HL-60 (cell line): ENCODE results near the gene PRELP.
"Not testable (repeated sequence)": the region's sequence is repeated elsewhere in the genome, so short reads cannot be mapped to it uniquely, and the experiment has no call there.

Experiments used
- DNase-seq, 2 experiments: peaks; one replicate each; pipeline ENCODE4 v3.0.0-alpha.2; 2010 to 2020; ENCODE audit warnings: low read depth in 1 of 2, low spot score in 1 of 2
- H3K27ac ChIP-seq: fragments of 250-450 bp; sonication (Bioruptor Pico); replicated peaks from 2 replicates; pipeline ENCODE4 v1.5.1; 2020; ENCODE audit warnings: mild to moderate bottlenecking, moderate library complexity
- H3K27me3 ChIP-seq: fragments of 250-450 bp; sonication (Bioruptor Pico); 2 replicates; pipeline ENCODE4 v1.5.1; 2021; ENCODE audit warnings: mild to moderate bottlenecking, moderate library complexity; ENCODE audit not compliant: insufficient read depth, poor library complexity, severe bottlenecking
- H3K4me3 ChIP-seq: replicated peaks from 2 replicates; pipeline ENCODE4 v1.5.1; 2011; ENCODE audit warnings: mild to moderate bottlenecking, control low read depth, low read length; ENCODE audit not compliant: insufficient read depth
- GABPA ChIP-seq: IDR thresholded peaks from 2 replicates; pipeline ENCODE4 v1.6.1; 2012; ENCODE audit warnings: low read depth
- POLR2AphosphoS5 ChIP-seq: IDR thresholded peaks from 2 replicates; pipeline ENCODE4 v1.6.1; 2012; ENCODE audit warnings: low read depth
- SPI1 ChIP-seq: IDR thresholded peaks from 2 replicates; pipeline ENCODE4 v1.6.1; 2012; ENCODE audit warnings: low read depth, mild to moderate bottlenecking, borderline replicate concordance
- TF ChIP-seq, protein P1 (sequence below): IDR thresholded peaks from 2 replicates; pipeline ENCODE4 v1.6.1; 2012; ENCODE audit warnings: low read depth; ENCODE audit not compliant: insufficient replicate concordance
- TF ChIP-seq, protein P2 (sequence below): IDR thresholded peaks from one replicate; pipeline ENCODE4 v1.5.1; 2011; ENCODE audit warnings: low read length, control low read depth, inconsistent platforms; ENCODE audit not compliant: insufficient read depth

Gene PRELP

DNA sequence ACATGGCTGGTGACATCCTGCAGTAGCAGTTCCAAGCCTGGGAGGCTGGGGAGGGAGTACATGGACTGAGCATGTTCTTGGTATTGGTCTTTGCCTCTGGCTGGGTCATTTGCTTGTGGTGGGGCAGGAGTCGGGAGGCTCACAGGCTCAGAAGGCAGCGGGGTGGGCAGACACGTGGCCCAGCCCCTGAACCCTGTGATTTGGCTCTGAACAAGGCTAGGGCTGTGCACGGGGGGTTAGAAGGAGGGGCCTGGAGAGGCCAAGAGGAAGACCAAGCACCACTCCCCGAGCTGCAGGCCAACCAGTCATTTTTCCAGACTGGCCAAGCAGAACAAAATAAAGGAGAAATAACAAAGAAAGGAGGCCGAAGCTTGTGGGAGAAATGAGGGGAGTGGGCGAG, 9.7 kb upstream of the PRELP start:
- TF ChIP-seq, protein P1, sequence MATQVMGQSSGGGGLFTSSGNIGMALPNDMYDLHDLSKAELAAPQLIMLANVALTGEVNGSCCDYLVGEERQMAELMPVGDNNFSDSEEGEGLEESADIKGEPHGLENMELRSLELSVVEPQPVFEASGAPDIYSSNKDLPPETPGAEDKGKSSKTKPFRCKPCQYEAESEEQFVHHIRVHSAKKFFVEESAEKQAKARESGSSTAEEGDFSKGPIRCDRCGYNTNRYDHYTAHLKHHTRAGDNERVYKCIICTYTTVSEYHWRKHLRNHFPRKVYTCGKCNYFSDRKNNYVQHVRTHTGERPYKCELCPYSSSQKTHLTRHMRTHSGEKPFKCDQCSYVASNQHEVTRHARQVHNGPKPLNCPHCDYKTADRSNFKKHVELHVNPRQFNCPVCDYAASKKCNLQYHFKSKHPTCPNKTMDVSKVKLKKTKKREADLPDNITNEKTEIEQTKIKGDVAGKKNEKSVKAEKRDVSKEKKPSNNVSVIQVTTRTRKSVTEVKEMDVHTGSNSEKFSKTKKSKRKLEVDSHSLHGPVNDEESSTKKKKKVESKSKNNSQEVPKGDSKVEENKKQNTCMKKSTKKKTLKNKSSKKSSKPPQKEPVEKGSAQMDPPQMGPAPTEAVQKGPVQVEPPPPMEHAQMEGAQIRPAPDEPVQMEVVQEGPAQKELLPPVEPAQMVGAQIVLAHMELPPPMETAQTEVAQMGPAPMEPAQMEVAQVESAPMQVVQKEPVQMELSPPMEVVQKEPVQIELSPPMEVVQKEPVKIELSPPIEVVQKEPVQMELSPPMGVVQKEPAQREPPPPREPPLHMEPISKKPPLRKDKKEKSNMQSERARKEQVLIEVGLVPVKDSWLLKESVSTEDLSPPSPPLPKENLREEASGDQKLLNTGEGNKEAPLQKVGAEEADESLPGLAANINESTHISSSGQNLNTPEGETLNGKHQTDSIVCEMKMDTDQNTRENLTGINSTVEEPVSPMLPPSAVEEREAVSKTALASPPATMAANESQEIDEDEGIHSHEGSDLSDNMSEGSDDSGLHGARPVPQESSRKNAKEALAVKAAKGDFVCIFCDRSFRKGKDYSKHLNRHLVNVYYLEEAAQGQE = no peak
- TF ChIP-seq GABPA (no peak), SPI1 (no peak), POLR2AphosphoS5 (no peak)
- TF ChIP-seq, protein P2, sequence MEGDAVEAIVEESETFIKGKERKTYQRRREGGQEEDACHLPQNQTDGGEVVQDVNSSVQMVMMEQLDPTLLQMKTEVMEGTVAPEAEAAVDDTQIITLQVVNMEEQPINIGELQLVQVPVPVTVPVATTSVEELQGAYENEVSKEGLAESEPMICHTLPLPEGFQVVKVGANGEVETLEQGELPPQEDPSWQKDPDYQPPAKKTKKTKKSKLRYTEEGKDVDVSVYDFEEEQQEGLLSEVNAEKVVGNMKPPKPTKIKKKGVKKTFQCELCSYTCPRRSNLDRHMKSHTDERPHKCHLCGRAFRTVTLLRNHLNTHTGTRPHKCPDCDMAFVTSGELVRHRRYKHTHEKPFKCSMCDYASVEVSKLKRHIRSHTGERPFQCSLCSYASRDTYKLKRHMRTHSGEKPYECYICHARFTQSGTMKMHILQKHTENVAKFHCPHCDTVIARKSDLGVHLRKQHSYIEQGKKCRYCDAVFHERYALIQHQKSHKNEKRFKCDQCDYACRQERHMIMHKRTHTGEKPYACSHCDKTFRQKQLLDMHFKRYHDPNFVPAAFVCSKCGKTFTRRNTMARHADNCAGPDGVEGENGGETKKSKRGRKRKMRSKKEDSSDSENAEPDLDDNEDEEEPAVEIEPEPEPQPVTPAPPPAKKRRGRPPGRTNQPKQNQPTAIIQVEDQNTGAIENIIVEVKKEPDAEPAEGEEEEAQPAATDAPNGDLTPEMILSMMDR = no peak
- H3K27ac ChIP-seq = no peak overlapping the region
- no peaks in the 10 kb centered on the region for H3K27me3 ChIP-seq
- H3K4me3 ChIP-seq = no peak overlapping the region
- no peak for DNase-seq

DNA sequence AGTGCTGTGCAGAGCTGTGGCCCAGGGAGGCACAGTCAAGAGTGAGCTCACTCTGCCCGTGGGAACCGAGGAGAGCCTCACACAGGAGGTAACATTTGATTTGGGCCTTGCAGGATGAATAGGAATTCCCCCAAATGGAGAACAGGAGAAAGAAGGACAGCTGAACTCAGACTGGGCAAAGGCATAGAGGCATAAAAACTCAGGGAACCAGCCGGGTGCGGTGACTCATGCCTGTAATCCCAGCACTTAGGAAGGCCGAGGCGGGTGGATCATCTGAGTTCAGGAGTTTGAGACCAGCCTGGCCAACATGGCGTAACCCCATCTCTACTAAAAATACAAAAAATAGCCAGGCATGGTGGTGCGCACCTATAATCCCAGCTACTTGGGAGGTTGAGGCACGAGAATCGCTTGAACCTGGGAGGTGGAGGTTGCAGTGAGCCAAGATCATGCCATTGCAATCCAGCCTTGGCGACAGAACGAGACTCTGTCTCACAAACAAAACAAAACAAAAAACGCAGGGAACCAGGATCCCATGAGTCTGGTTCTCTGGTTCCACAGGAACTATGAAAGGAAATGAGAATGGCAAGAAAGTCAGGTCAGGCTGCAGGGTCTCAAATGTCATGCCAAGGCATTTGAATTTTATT, 8.6 kb upstream of the PRELP start:
- H3K4me3 ChIP-seq, H3K27me3 ChIP-seq, H3K27ac ChIP-seq, DNase-seq: not testable (repeated sequence)

DNA sequence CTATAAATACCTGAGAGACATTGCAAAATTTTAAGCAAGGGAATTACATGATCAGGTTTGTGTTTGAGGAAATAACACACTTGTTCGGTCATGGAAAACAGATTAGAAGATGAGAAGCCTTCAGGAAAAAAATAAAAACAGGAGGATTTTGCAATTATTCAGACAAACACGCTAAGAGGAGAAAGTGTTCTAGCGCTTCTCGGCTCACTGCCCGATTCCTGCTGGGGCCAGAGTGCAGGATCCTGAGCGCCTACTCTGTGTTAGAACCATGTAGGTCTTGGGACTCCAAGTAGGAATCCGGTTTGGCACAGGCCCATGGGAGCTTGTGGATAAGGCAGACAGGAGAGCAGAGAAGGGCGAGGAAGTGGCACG, 8.1 kb upstream of the PRELP start:
- Histone ChIP-seq H3K27me3 (no peaks in the 10 kb centered on the region), H3K4me3 (no peak overlapping the region), H3K27ac (no peak overlapping the region)
- DNase-seq = no peak
- TF ChIP-seq, protein P2 = no peak
- TF ChIP-seq SPI1 = no peak
- TF ChIP-seq GABPA = no peak
- TF ChIP-seq, protein P1 = no peak
- TF ChIP-seq POLR2AphosphoS5 = no peak

DNA sequence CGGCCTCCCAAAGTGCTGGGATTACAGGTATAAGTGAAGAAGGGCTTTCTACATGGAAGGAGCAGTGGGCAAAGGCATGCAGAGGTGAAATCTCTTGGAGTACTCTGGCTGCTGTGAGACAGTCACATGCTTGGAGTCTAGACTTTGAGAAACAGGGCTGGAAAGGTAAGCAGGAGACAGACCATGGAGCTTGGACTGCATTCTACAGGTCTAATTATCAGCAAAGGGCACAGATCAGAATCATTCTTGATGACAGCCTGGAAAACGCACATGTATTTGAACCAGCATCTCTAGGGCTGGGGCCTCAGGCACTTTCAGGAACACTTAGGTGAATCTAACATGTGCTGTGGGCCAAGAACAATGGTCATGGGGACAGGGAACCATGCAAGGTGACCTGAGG, 7.3 kb upstream of the PRELP start:
- no peak for DNase-seq
- Histone ChIP-seq H3K27ac (no peak overlapping the region), H3K27me3 (no peaks in the 10 kb centered on the region), H3K4me3 (no peak overlapping the region)
- TF ChIP-seq, protein P2 = no peak
- no peak for TF ChIP-seq POLR2AphosphoS5
- no peak for TF ChIP-seq SPI1
- TF ChIP-seq, protein P1 = no peak
- no peak for TF ChIP-seq GABPA
